ENCODE data around the gene LHX2. TPM values are rescaled to one million over a fixed set of nuclear protein-coding genes. Genes with fewer than 3 reads are reported as not detected.
A peak's percentile ranks its signal among the peaks of the same experiment; 100 is the strongest.

LHX2 gene
- total and polyA plus RNA-seq, 2 of the 4 experiments (the other 2 are of a cell fraction): not detected

DNA sequence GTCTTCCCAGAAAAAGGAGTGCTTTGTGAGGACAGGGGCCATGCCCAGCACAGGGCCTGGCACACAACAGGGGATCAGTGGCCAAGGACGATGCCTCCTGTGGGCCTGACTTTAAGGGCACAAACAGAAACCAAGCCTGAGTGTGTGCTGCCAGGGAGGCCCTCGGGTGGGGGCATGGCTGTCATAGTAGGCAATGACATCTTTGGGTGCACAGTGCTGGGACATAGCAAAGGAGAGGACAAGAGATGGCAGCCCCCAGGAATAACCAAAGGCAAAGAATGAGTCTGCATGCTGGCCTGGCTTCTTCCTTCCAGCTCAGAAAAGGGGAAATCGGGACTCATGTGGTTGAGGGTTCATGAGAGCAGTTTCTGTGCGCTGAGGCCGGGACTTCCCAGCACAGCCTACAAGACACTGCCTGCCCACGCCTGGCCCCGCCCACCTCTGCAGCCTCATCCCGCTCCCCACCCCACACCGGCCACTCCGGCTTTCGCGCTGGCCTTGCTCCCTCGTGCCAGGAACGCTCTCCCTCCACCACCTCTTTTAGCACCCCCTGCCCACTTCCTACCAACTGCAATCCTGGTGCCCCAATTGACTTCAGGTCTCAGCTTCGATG is 13.8 kb upstream of the LHX2 start:
- Histone ChIP-seq H3K4me3 (ENCODE audit: insufficient read depth, low read depth, low read length) (no peak overlapping the region), H3K4me1 (ENCODE audit: control insufficient read depth, insufficient read depth, low read length) (no peaks in the 10 kb centered on the region), H4K91ac (ENCODE audit: insufficient read depth, low read depth, low read length) (no peak overlapping the region), H3K79me1 (ENCODE audit: low read depth in 1 of 2, low read length in 2 of 2) (no peaks in the 10 kb centered on the region), H3K27me3 (ENCODE audit: control insufficient read depth, insufficient read depth, low read length) (peaks cover 82% of the 10 kb centered on the region), H3K9me3 (ENCODE audit: control insufficient read depth, insufficient read depth, low read length) (peaks cover 11% of the 10 kb centered on the region), H3K36me3 (ENCODE audit: control insufficient read depth, insufficient read depth, low read length) (no peaks in the 10 kb centered on the region), H3K9me1 (ENCODE audit: insufficient read depth, low read length) (0 out of 2 replicates have a peak, but pooled peaks cover 5% of the 10 kb centered on the region), H2BK15ac (ENCODE audit: low read depth, low read length) (no peak overlapping the region), H2AFZ (replicated peaks; ENCODE audit: low read length, poor library complexity) (no peak overlapping the region), H3K18ac (ENCODE audit: low read depth, low read length) (no peak overlapping the region), H3K4ac (ENCODE audit: low read depth, low read length) (no peak overlapping the region), H3K27ac (ENCODE audit: insufficient read depth, low read length) (no peak overlapping the region), H4K8ac (ENCODE audit: low read depth in 2 of 2, low read length in 2 of 2) (no peak overlapping the region), H3K9ac (ENCODE audit: low read depth, low read length) (no peak overlapping the region), H4K20me1 (ENCODE audit: insufficient read depth, low read length) (peaks cover 7% of the 10 kb centered on the region; the same call in 1 of the 2 replicates), H2BK120ac (ENCODE audit: low read depth, low read length) (no peak overlapping the region), H2AK9ac (replicated peaks; ENCODE audit: low read depth, low read length, poor library complexity) (no peak overlapping the region), H2BK20ac (ENCODE audit: low read depth, low read length) (no peak overlapping the region), H3K23ac (ENCODE audit: low read depth, low read length) (no peak overlapping the region), H3K4me2 (ENCODE audit: low read depth, low read length) (no peak overlapping the region; the same call in 1 of the 2 replicates), H3K56ac (ENCODE audit: extremely low read depth, insufficient read depth, low read length) (no peak overlapping the region), H2BK5ac (ENCODE audit: low read depth, low read length, poor library complexity, severe bottlenecking) (no peak overlapping the region), H4K5ac (ENCODE audit: low read depth, low read length) (no peak overlapping the region), H2AK5ac (ENCODE audit: low read depth, low read length) (no peak overlapping the region), H3K14ac (replicated peaks; ENCODE audit: low read depth, low read length) (no peak overlapping the region)
- in situ Hi-C loops (cut with MboI; ENCODE audit: low sequenced_read_pairs) (no loop called here), intact Hi-C loops (cut with micrococcal nuclease) (no loop called here), dilution Hi-C loops (cut with HindIII; ENCODE audit: low sequenced_read_pairs, unreplicated experiment) (no loop called here)
- peak; percentile 19 for DNase-seq
- ChIA-PET CTCF (no interaction called here), POLR2A (ENCODE audit: unreplicated experiment) (no interaction called here)
- TF ChIP-seq FOS (IDR thresholded peaks at IDR 0.05; ENCODE audit: low read depth, low read length) (no peak), CHD1 (IDR thresholded peaks at IDR 0.05; ENCODE audit: low read depth, low read length) (no peak), RCOR1 (IDR thresholded peaks at IDR 0.05; ENCODE audit: insufficient replicate concordance, low read length) (no peak), POLR2A (IDR thresholded peaks at IDR 0.05; ENCODE audit: low read depth, low read length) (no peak), CEBPB (IDR thresholded peaks at IDR 0.05; ENCODE audit: low read depth, low read length) (no peak), CTCF (conservative IDR thresholded peaks at IDR 0.05; ENCODE audit: low read depth, low read length) (no peak), RAD21 (IDR thresholded peaks at IDR 0.05; ENCODE audit: low read length) (no peak), MXI1 (IDR thresholded peaks at IDR 0.05; ENCODE audit: borderline replicate concordance, low read depth, low read length) (no peak), MAFK (IDR thresholded peaks at IDR 0.05; ENCODE audit: low read depth, low read length) (no peak)
- TF ChIP-seq, protein P1, sequence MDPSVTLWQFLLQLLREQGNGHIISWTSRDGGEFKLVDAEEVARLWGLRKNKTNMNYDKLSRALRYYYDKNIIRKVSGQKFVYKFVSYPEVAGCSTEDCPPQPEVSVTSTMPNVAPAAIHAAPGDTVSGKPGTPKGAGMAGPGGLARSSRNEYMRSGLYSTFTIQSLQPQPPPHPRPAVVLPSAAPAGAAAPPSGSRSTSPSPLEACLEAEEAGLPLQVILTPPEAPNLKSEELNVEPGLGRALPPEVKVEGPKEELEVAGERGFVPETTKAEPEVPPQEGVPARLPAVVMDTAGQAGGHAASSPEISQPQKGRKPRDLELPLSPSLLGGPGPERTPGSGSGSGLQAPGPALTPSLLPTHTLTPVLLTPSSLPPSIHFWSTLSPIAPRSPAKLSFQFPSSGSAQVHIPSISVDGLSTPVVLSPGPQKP (IDR thresholded peaks at IDR 0.05; ENCODE audit: borderline replicate concordance, low read depth, low read length): no peak
- 0 out of 2 replicates have a peak, but pooled peaks have one; percentile 30 for ATAC-seq (ENCODE audit: low read depth)
- no TSS peak for BruUV-seq (replicated peaks)
- WGBS, 2 experiments (ENCODE audit: extremely low coverage in 2 of 2, insufficient read length in 1 of 2): 2% methylated on average over 5 of the region's 15 CpGs; no CpG with 5 or more reads in 1 of the 2 experiments
